Measurements from ENCODE around the gene CDC34.

CDC34 gene

GRCh38 chr19:543910-544608 is 12.5 kb downstream of the CDC34 start, which contains the start of gene GZMM:
GZMM (plus strand) TSS chr19:544053; CDS start chr19:544072, 19 bp downstream.
- DNase-seq: peak; percentile 69

GRCh38 chr19:547117-547516 is 15.6 kb downstream of the CDC34 start:
- DNase-seq: no peak

- DNase-seq: no peak
These were observed 16.5 kb downstream of the CDC34 start for GRCh38 chr19:547836-548720.

GRCh38 chr19:548886-549830 is 17.6 kb downstream of the CDC34 start:
- DNase-seq: no peak

- no peak for DNase-seq
These were observed 23.3 kb downstream of the CDC34 start for GRCh38 chr19:554817-555216.

- no peak for DNase-seq
These were observed 23.9 kb downstream of the CDC34 start for GRCh38 chr19:555474-555808.

- no peak for DNase-seq
These were observed 25.2 kb downstream of the CDC34 start for GRCh38 chr19:556611-557382.

GRCh38 chr19:558770-559439 is 27.3 kb downstream of the CDC34 start:
- DNase-seq: no peak

- no peak for DNase-seq
These were observed 28.6 kb downstream of the CDC34 start for GRCh38 chr19:560121-560520.

- DNase-seq: no peak
These were observed 34.8 kb downstream of the CDC34 start for GRCh38 chr19:566403-566802.

GRCh38 chr19:566844-567243 is 35.3 kb downstream of the CDC34 start:
- DNase-seq: no peak

GRCh38 chr19:567296-567900 is 35.8 kb downstream of the CDC34 start:
- DNase-seq: no peak

GRCh38 chr19:570251-570686 is 38.7 kb downstream of the CDC34 start:
- DNase-seq: no peak

GRCh38 chr19:570937-571565 is 39.5 kb downstream of the CDC34 start:
- peak; percentile 31 for DNase-seq

- DNase-seq: no peak
These were observed 40.0 kb downstream of the CDC34 start for GRCh38 chr19:571566-571974.

- DNase-seq: peak; percentile 98
These were observed 40.7 kb downstream of the CDC34 start, which contains the start of gene BSG for GRCh38 chr19:572140-572742. BSG (plus strand) TSS chr19:572596; CDS start chr19:572635, 39 bp downstream.

GRCh38 chr19:572743-573518 is 41.4 kb downstream of the CDC34 start:
- DNase-seq: peak; percentile 15

- DNase-seq: no peak
These were observed 41.9 kb downstream of the CDC34 start for GRCh38 chr19:573519-573825.
